GM21825 (cell line): Measurements from ENCODE around the gene OR6V1.
"Not testable (repeated sequence)": the region's sequence is repeated elsewhere in the genome, so short reads cannot be mapped to it uniquely, and the experiment has no call there.

Experiments used
- ATAC-seq: cut with Tn5 transposase; IDR thresholded peaks from one replicate; pipeline ENCODE4 v1.9.1; 2021; ENCODE audit warnings: mild to moderate bottlenecking, moderate library complexity; ENCODE audit not compliant: unreplicated experiment

The OR6V1 gene

GRCh38 chr7:143042159-143042789 lies 9.9 kb upstream of the OR6V1 start:
- ATAC-seq, result no peak

DNA sequence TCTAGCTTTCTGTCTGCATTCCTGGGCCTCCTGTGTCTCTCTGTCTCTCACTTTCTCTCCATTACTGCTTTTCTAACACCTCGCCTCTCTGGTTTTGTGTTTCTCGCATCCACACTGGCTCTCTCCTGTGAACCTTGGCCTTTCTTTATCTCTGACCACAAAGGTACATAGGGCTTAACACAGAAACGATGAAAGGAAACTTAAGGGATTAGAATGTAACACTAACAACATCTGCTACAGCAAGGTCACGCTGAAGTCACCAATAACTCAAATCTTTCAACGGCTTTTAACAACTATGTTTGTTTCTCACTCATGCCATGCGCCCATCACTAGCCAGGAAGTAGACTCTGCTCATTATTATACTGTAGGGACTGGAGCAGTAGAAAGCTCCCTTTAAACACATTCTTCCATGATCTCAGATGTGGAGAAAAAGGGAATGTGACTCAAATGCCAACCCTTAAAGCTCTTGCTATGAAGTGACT lies 9.3 kb upstream of the OR6V1 start:
- no peak for ATAC-seq

- no peak for ATAC-seq
Measured at GRCh38 chr7:143043391-143043790, 8.8 kb upstream of the OR6V1 start.

- ATAC-seq, result no peak
Measured at GRCh38 chr7:143046426-143046851, 5.7 kb upstream of the OR6V1 start.

- ATAC-seq, result no peak
Measured at GRCh38 chr7:143047326-143047725, 4.8 kb upstream of the OR6V1 start.

- no peak for ATAC-seq
Measured at GRCh38 chr7:143048827-143049226, 3.3 kb upstream of the OR6V1 start.

DNA sequence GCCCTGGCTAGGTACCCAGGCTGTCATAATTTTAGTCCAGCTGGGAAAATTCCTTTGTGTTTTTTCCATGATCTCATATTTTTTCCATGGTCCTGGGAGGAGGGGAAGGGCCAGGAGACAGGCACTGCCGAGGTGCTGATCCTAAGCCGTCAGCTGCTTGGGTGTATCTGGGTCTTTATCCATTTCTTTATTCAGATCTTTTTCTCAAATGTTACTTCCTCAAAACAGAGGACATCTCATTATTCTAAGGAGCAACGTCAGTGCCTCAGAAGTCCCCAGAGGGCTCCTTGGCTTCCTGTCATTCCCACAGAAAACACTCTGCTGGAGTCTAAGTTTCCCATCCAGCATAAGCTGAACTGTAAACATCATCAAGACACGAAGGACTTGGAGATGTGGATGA lies 2.8 kb upstream of the OR6V1 start:
- ATAC-seq, result no peak

DNA sequence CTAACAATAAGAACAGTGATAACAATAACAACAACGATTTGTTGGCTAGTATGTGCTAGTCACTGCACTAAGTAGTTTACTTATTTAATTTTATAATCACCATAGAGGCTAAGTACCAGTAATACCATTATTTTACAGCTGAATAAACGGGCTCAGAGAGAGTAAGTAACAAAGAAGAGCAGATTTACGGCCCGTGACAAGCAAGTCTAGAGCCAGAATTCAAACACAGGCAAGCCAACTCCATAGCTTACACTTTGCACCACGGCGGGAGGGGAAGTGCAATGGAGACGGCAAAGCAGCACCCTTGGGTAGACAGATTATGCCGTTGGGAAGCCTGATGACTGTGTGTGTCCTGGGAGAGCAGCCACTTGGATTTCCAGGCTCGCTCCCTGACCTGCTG lies 1.2 kb upstream of the OR6V1 start:
- no peak for ATAC-seq

GRCh38 chr7:143054621-143055020 lies 2.5 kb downstream of the OR6V1 start:
- no peak for ATAC-seq

DNA sequence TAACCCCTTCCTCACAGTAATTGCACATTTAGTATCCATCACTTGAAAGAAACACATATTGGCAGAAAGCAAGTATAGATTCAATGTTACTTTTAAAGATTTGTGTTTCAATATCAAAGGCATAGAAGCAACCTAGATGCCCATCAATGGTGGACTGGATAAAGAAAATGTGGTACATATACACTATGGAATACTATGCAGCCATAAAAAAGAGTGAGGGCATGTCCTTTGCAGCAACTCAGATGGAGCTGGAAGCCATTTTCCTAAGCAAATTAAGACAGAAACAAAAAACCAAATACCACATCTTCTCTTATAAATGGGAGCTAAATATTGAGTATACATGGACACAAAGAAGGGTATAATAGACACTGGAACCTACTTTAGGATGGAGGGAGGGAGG lies 3.6 kb downstream of the OR6V1 start:
- no peak for ATAC-seq

- no peak for ATAC-seq
Measured at GRCh38 chr7:143063741-143064140, 11.6 kb downstream of the OR6V1 start.

DNA sequence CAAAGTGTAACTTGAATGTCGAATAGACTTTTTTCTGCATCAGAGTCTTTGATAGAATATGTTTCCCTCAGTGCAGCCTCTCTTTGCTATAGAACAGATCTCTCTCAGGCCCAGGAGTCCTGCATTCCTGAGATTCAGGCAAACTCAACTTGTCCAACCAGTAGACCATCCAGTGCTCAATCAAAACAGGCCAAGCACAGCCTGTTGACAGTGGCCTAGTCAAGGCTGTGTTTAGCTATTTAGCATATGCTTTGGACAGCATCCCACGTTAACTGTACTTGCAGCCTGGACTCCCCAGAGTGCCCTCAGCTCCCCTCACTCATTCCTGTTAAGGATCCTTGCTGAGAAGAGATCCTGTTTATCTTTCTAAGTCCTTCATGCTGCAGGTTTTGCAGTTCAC lies 16.3 kb downstream of the OR6V1 start:
- no peak for ATAC-seq

GRCh38 chr7:143069912-143070500 lies 17.9 kb downstream of the OR6V1 start:
- no peak for ATAC-seq

DNA sequence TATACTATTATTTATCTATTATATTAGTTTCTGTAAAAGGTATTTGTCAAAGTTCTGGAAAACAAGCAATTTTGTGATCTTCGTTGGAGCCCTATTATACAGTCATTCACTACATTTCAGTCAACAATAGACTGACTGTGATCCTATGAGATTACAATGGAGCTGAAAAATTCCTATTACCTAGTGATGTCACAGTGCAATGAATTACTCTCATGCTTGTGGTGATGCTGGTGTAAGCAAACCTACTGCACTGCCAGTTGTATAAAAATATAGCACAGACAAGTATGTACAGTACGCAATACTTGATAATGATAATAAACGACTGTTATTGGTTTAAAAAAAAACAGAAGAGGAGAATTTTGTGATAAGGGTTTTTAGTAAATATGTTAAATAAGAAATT lies 21.4 kb downstream of the OR6V1 start:
- ATAC-seq, result no peak

DNA sequence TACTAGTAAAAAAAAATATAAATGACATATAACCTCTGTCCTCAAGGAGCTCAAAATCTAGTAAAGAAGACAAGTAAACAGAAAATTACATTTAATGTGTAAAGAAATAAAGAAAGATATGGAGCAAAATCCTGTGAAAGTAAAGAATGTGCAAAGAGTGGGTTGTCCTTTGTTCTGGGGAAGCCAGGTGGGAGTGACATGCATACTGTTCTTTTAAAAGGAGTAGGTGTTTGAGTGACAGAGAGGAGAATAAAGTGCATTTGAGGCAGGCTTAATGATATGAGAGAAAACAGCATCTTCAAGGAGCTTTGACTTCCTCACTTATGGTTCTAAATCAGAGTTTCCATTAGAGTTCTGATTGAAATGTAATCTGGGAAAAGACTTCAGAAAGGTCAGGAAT lies 22.0 kb downstream of the OR6V1 start:
- ATAC-seq, result no peak

DNA sequence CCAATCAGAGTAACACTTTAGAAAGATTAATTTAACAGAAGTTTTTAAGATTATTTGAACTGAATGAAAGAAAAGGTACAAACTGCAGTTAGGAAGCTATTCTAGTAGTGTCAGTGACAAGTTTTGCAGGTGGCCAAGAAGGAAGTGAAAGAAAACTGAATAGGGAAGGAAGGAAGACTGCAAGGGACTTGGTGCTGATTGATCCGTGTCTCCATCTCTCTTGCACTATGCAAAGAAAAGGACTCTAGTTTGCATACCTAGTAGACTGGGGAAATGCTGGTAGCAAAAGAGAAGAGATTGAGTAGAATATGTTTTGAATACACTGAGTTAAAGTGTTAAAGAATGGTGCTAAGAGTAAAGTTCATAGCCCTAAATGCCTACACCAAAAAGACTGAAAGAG lies 33.0 kb downstream of the OR6V1 start:
- no peak for ATAC-seq

GRCh38 chr7:143085610-143086009 lies 33.5 kb downstream of the OR6V1 start:
- ATAC-seq, result not testable (repeated sequence)

DNA sequence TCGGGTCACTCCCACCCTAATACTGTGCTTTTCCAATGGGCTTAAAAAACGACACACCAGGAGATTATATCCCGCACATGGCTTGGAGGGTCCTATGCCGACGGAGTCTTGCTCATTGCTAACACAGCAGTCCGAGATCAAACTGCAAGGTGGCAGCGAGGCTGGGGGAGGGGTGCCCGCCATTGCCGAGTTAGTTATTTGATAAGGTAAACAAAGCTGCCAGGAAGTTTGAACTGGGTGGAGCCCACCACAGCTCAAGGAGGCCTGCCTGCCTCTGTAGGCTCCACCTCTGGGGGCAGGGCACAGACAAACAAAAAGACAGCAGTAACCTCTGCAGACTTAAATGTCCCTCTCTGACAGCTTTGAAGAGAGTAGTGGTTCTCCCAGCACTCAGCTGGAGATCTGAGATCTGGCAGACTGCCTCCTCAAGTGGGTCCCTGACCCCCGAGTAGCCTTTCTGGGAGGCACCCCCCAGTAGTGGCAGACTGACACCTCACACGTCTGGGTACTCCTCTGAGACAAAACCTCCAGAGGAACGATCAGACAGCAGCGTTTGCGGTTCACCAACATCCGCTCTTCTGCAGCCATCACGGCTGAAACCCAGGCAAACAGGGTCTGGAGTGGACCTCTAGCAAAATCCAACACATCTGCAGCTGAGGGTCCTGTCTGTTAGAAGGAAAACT lies 36.5 kb downstream of the OR6V1 start:
- ATAC-seq, result not testable (repeated sequence)

- ATAC-seq, result no peak
Measured at GRCh38 chr7:143096146-143096545, 44.0 kb downstream of the OR6V1 start.

DNA sequence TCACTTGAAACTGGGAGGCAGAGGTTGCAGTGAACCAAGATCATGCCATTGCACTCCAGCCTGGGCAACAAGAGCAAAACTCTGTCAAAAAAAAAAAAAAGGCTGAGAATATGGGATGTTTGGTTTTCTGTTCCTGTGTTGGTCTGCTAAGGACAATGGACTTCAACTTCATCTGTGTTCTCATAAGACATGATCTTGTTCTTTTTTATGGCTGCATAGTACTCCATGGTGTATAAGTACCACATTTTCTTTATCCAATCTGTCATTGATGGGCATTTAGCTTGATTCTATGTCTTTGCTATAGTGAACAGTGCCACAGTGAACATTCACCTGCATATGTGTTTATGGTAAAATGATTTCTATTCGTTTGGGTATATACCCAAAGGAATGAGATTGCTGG lies 47.4 kb downstream of the OR6V1 start:
- not testable (repeated sequence) for ATAC-seq
